Measurements from ENCODE around the gene ITGA7.

Gene ITGA7

GRCh38 chr12:55702861-55703260, 4.8 kb downstream of the ITGA7 start:
- no peak overlapping the region for H3K27ac ChIP-seq
- TF ChIP-seq CTCF (IDR thresholded peaks at IDR 0.05) (no peak), ZFX (IDR thresholded peaks at IDR 0.05; ENCODE audit: borderline replicate concordance) (no peak)

GRCh38 chr12:55700255-55701018, 7.3 kb downstream of the ITGA7 start:
- TF ChIP-seq CTCF (IDR thresholded peaks at IDR 0.05) (no peak), ZFX (IDR thresholded peaks at IDR 0.05; ENCODE audit: borderline replicate concordance) (no peak)
- no peak overlapping the region for H3K27ac ChIP-seq

GRCh38 chr12:55699471-55700055, 8.1 kb downstream of the ITGA7 start:
- TF ChIP-seq CTCF (IDR thresholded peaks at IDR 0.05) = no peak
- TF ChIP-seq ZFX (IDR thresholded peaks at IDR 0.05; ENCODE audit: borderline replicate concordance) = no peak
- H3K27ac ChIP-seq = no peak overlapping the region

GRCh38 chr12:55698965-55699364, 8.7 kb downstream of the ITGA7 start:
- no peak overlapping the region for H3K27ac ChIP-seq
- TF ChIP-seq ZFX (IDR thresholded peaks at IDR 0.05; ENCODE audit: borderline replicate concordance) (no peak), CTCF (IDR thresholded peaks at IDR 0.05) (no peak)

GRCh38 chr12:55698241-55698955, 9.3 kb downstream of the ITGA7 start:
- TF ChIP-seq CTCF (IDR thresholded peaks at IDR 0.05) = no peak
- TF ChIP-seq ZFX (IDR thresholded peaks at IDR 0.05; ENCODE audit: borderline replicate concordance) = no peak

GRCh38 chr12:55697686-55698085, 10.0 kb downstream of the ITGA7 start:
- TF ChIP-seq CTCF (IDR thresholded peaks at IDR 0.05) = no peak
- no peak for TF ChIP-seq ZFX (IDR thresholded peaks at IDR 0.05; ENCODE audit: borderline replicate concordance)
- H3K27ac ChIP-seq = no peak overlapping the region

More at GRCh38 chr12:55698241-55698955, 9.3 kb downstream of the ITGA7 start:
- no peak overlapping the region for H3K27ac ChIP-seq
